Esophagus squamous epithelium (tissue), 5 donors: ENCODE measurements around the gene MRPL21. TPM values are rescaled to one million over a fixed set of nuclear protein-coding genes. Genes with fewer than 3 reads are reported as not detected.
A peak's percentile ranks its signal among the peaks of the same experiment; 100 is the strongest.

ENCODE experiments used
- DNase-seq: peaks from one replicate; lab custom pipeline; 2025; lab: John Stamatoyannopoulos, UW
- H3K27ac ChIP-seq, 4 donors: fragments of 200-600 bp; sonication (generic); one replicate each; pipeline ENCODE4 v1.5.1; 2016 to 2019; ENCODE audit warnings: mild to moderate bottlenecking in 1 of 4
- H3K27me3 ChIP-seq, 4 donors: fragments of 200-600 bp; sonication (generic); 1 replicate in 3 of 4; 2 replicates in 1 of 4; pipeline versions ENCODE4 v1.5.1 to v1.6.0; 2017 to 2021; ENCODE audit warnings: antibody characterized with exemption in 1 of 4
- H3K36me3 ChIP-seq, 3 donors: fragments of 200-600 bp; sonication (generic); one replicate each; pipeline ENCODE4 v1.5.1; 2016 to 2019
- H3K4me1 ChIP-seq, 3 donors: fragments of 200-600 bp; sonication (generic); one replicate each; pipeline ENCODE4 v1.5.1; 2017 to 2019
- H3K4me3 ChIP-seq, 4 donors: fragments of 200-600 bp; sonication (generic); 1 replicate in 3 of 4; 2 replicates in 1 of 4; pipeline ENCODE4 v1.5.1; 2016 to 2019; ENCODE audit warnings: mild to moderate bottlenecking in 2 of 4, moderate library complexity in 1 of 4
- H3K9me3 ChIP-seq, 3 donors: fragments of 200-600 bp; sonication (generic); one replicate each; pipeline ENCODE4 v1.5.1; 2016 to 2019
- CTCF ChIP-seq, 6 experiments: fragments of 450-650 bp in 4 of 6; fragments of 200-600 bp in 2 of 6; sonication (generic) in 2 of 6; IDR thresholded peaks; one replicate each; pipeline ENCODE4 v1.5.1; 2016 to 2019; ENCODE audit warnings: antibody characterized with exemption in 6 of 6, mild to moderate bottlenecking in 4 of 6, moderate library complexity in 4 of 6
- POLR2A ChIP-seq, 4 donors: fragments of 450-650 bp; IDR thresholded peaks; one replicate each; pipeline ENCODE4 v1.6.1; 2017; ENCODE audit warnings: antibody characterized with exemption in 4 of 4, mild to moderate bottlenecking in 4 of 4, moderate library complexity in 3 of 4
- WGBS, 2 donors: methylation state at CpG; one replicate each; pipeline ENCODE4 v1.1.5; 2018; 5-methylcytosine and 5-hydroxymethylcytosine counted together
- intact Hi-C: fragments of 100-400 bp; cut with DNase I; formaldehyde crosslinking; loops from one replicate; pipeline ENCODE4 v1.15.0; 2022
- total RNA-seq, 4 donors: library from RNA; depleted of rRNA; stranded (reverse); fragments of >200 nt; gene quantifications; one replicate each; pipeline ENCODE4 v1.1.0, GENCODE V29; 2016
- donor health status: DM: yes; HTN: yes; CAD: no.

MRPL21 gene
- total RNA-seq, 4 donors from 2014 or later = 39.7 to 81.5 (median 48.6) TPM

- WGBS, 2 donors = 3 to 5% methylated on average over 8 to 9 of the region's 24 CpGs
- Histone ChIP-seq H3K27me3 (no peaks in the 10 kb centered on the region), H3K9me3 (no peaks in the 10 kb centered on the region), H3K4me3 (peak overlapping the region; percentile 66 to 99 (median 92)), H3K4me1 (peaks cover 19 to 39% (median 21%) of the 10 kb centered on the region in 3 donors), H3K27ac (peak overlapping the region; percentile 86 to 96 (median 90)), H3K36me3 (peaks cover 0 to 46% (median 19%) of the 10 kb centered on the region in 3 donors)
- DNase-seq = no peak
- intact Hi-C loops = no loop called here
- TF ChIP-seq POLR2A (IDR thresholded peaks at IDR 0.05) = no peak
- no peak for TF ChIP-seq CTCF (IDR thresholded peaks at IDR 0.05)
Measured at GRCh38 chr11:68904248-68904847, 716 bp upstream of the MRPL21 start.

GRCh38 chr11:68900835-68901381 lies 2.7 kb downstream of the MRPL21 start:
- WGBS, 2 donors = 87 to 93% methylated on average over 3 to 6 of the region's 9 CpGs
- H3K27me3 ChIP-seq = no peaks in the 10 kb centered on the region
- H3K9me3 ChIP-seq = no peaks in the 10 kb centered on the region
- no peak overlapping the region for H3K4me3 ChIP-seq
- H3K4me1 ChIP-seq = peaks cover 19 to 37% (median 21%) of the 10 kb centered on the region in 3 donors
- no peak for DNase-seq
- no peak overlapping the region for H3K27ac ChIP-seq
- intact Hi-C loops = no loop called here
- peaks cover 11 to 51% (median 36%) of the 10 kb centered on the region in 3 donors for H3K36me3 ChIP-seq
- no peak for TF ChIP-seq CTCF (IDR thresholded peaks at IDR 0.05)
- TF ChIP-seq POLR2A (IDR thresholded peaks at IDR 0.05) = no peak

- peaks cover 15 to 86% (median 57%) of the 10 kb centered on the region in 3 donors for H3K36me3 ChIP-seq
- H3K27ac ChIP-seq = no peak overlapping the region
- intact Hi-C loops = no loop called here
- no peaks in the 10 kb centered on the region for H3K27me3 ChIP-seq
- H3K4me1 ChIP-seq = peaks cover 0 to 18% (median 3%) of the 10 kb centered on the region in 3 donors
- 70 to 95% methylated on average over 4 of the region's 9 CpGs for WGBS, 2 donors
- TF ChIP-seq CTCF (IDR thresholded peaks at IDR 0.05) = no peak
- TF ChIP-seq POLR2A (IDR thresholded peaks at IDR 0.05) = no peak
- H3K9me3 ChIP-seq = no peaks in the 10 kb centered on the region
- DNase-seq = no peak
- no peak overlapping the region for H3K4me3 ChIP-seq
Measured at GRCh38 chr11:68897441-68897840, 6.2 kb downstream of the MRPL21 start.

GRCh38 chr11:68896171-68896959 lies 7.3 kb downstream of the MRPL21 start:
- H3K4me1 ChIP-seq = peaks cover 0 to 13% (median 5%) of the 10 kb centered on the region in 3 donors
- peaks cover 21 to 94% (median 57%) of the 10 kb centered on the region in 3 donors for H3K36me3 ChIP-seq
- WGBS, 2 donors = 88 to 91% methylated on average over 8 of the region's 23 CpGs
- DNase-seq = no peak
- no peak overlapping the region for H3K4me3 ChIP-seq
- H3K27me3 ChIP-seq = no peaks in the 10 kb centered on the region
- intact Hi-C loops = no loop called here
- no peaks in the 10 kb centered on the region for H3K9me3 ChIP-seq
- no peak overlapping the region for H3K27ac ChIP-seq
- TF ChIP-seq CTCF (IDR thresholded peaks at IDR 0.05) (no peak), POLR2A (IDR thresholded peaks at IDR 0.05) (no peak)

- H3K4me3 ChIP-seq = no peak overlapping the region
- no peaks in the 10 kb centered on the region for H3K27me3 ChIP-seq
- H3K36me3 ChIP-seq = peaks cover 23 to 93% (median 45%) of the 10 kb centered on the region in 3 donors
- peak overlapping the region in 1 of 4 donors; percentile 43 for H3K27ac ChIP-seq
- intact Hi-C loops = no loop called here
- DNase-seq = no peak
- 62 to 79% methylated on average over 4 to 5 of the region's 5 CpGs for WGBS, 2 donors
- H3K9me3 ChIP-seq = no peaks in the 10 kb centered on the region
- H3K4me1 ChIP-seq = peaks cover 0 to 27% (median 15%) of the 10 kb centered on the region in 3 donors
- TF ChIP-seq CTCF (IDR thresholded peaks at IDR 0.05) = no peak
- no peak for TF ChIP-seq POLR2A (IDR thresholded peaks at IDR 0.05)
Measured at GRCh38 chr11:68893282-68893681, 10.3 kb downstream of the MRPL21 start.
